K562 (cell line): ENCODE results near the gene HDAC9. TPM values are rescaled to one million over a fixed set of nuclear protein-coding genes. Genes with fewer than 3 reads are reported as not detected.

ENCODE experiments used
- ATAC-seq: fragments of 200-7000 bp; cut with Tn5 transposase; 3 replicates; pipeline ENCODE4 v1.9.1; 2020; ENCODE audit warnings: moderate library complexity
- BruUV-seq: library from RNA; stranded (reverse); fragments of 400-500 nt; replicated peaks from 2 replicates; lab custom pipeline; 2021; lab: Mats Ljungman, UMichigan
- CTCF ChIA-PET: fragments of 300-600 bp; formaldehyde crosslinking; extraction: SDS; loops from one replicate; lab custom pipeline; 2021; ENCODE audit warnings: low intra/inter-chr PET ratio; lab: Yijun Ruan, JAX
- POLR2A ChIA-PET: fragments of 300-600, 350-650 bp; sonication (Branson Sonifier 250); formaldehyde crosslinking; extraction: SDS; loops from one replicate; lab custom pipeline; 2021; ENCODE audit warnings: antibody characterized with exemption, inconsistent platforms; lab: Yijun Ruan, JAX
- DNase-seq, 4 experiments: peaks; one replicate each; pipeline versions ENCODE4 v3.0.0 to v3.0.0-alpha.2; 2011 to 2018; ENCODE audit warnings: low spot score in 3 of 4, mixed read lengths in 3 of 4; ENCODE audit errors: extremely low read depth in 1 of 4
- FAIRE-seq: peaks from 2 replicates; lab custom pipeline; 2011; peaks lifted over from hg19 to GRCh38; lab: Jason Lieb, UNC
- H2AFZ ChIP-seq: 2 replicates; pipeline ENCODE4 v1.6.0; 2011; ENCODE audit warnings: low read depth, low read length, control low read depth, inconsistent platforms
- H3K27ac ChIP-seq: fragments of 200-600 bp; 3 replicates; pipeline ENCODE4 v1.8.0; 2011; ENCODE audit warnings: low read depth, mild to moderate bottlenecking, control low read depth, inconsistent platforms, low read length, moderate library complexity, mixed read lengths; ENCODE audit errors: extremely low read depth
- H3K27me3 ChIP-seq, 2 experiments: fragments of 300-600 bp in 1 of 2; 2 replicates in 1 of 2; 3 replicates in 1 of 2; pipeline versions ENCODE4 v1.6.0 to v1.8.0; 2011; ENCODE audit warnings: inconsistent platforms in 2 of 2, low read length in 2 of 2, mild to moderate bottlenecking in 1 of 2, mixed read lengths in 1 of 2, moderate library complexity in 1 of 2; ENCODE audit not compliant: control insufficient read depth in 2 of 2, insufficient read depth in 2 of 2
- H3K36me3 ChIP-seq: fragments of 300-600 bp; 3 replicates; pipeline ENCODE4 v1.8.0; 2011; ENCODE audit warnings: mild to moderate bottlenecking, low read length, inconsistent platforms; ENCODE audit not compliant: control insufficient read depth, insufficient read depth
- H3K4me1 ChIP-seq, 2 experiments: fragments of 200-600 bp in 1 of 2; replicated peaks in 1 of 2; 2 replicates in 1 of 2; 3 replicates in 1 of 2; pipeline versions ENCODE4 v1.5.1 to v1.8.0; 2011; ENCODE audit warnings: inconsistent platforms in 2 of 2, low read length in 2 of 2, mild to moderate bottlenecking in 1 of 2, mixed read lengths in 1 of 2, moderate library complexity in 1 of 2; ENCODE audit not compliant: control insufficient read depth in 2 of 2, insufficient read depth in 2 of 2
- H3K4me2 ChIP-seq: 2 replicates; pipeline ENCODE4 v1.6.1; 2011; ENCODE audit warnings: low read length, control low read depth, inconsistent platforms, mixed read lengths; ENCODE audit not compliant: insufficient read depth
- H3K4me3 ChIP-seq: fragments of 200-600 bp; sonication (generic), shearing (Covaris generic); 2 replicates; pipeline ENCODE4 v1.5.1; 2016; ENCODE audit warnings: control low read depth, inconsistent platforms
- H3K79me2 ChIP-seq: fragments of 200-600 bp; 3 replicates; pipeline ENCODE4 v1.8.0; 2011; ENCODE audit warnings: low read length, inconsistent platforms; ENCODE audit not compliant: control insufficient read depth, insufficient read depth
- H3K9ac ChIP-seq, 2 experiments: 2 replicates each; pipeline versions ENCODE4 v1.6.0 to v1.6.1; 2011; ENCODE audit warnings: low read depth in 2 of 2, low read length in 2 of 2, control low read depth in 1 of 2, inconsistent platforms in 1 of 2, mild to moderate bottlenecking in 1 of 2, mixed read lengths in 1 of 2; ENCODE audit not compliant: insufficient read depth in 1 of 2
- H3K9me1 ChIP-seq: one replicate; pipeline ENCODE4 v1.6.0; 2011; ENCODE audit warnings: inconsistent platforms, mild to moderate bottlenecking, low read length, moderate library complexity; ENCODE audit not compliant: control insufficient read depth, insufficient read depth
- H3K9me3 ChIP-seq: replicated peaks from 2 replicates; pipeline ENCODE4 v1.5.1; 2011; ENCODE audit warnings: low read depth, low read length, inconsistent platforms; ENCODE audit not compliant: control insufficient read depth, insufficient read depth
- H4K20me1 ChIP-seq: replicated peaks from 2 replicates; pipeline ENCODE4 v1.6.1; 2011; ENCODE audit warnings: low read length, inconsistent platforms, mixed read lengths; ENCODE audit not compliant: control insufficient read depth, insufficient read depth
- ARID2 ChIP-seq: fragments of 450-650 bp; IDR thresholded peaks from 2 replicates; pipeline ENCODE4 v1.6.1; 2017; ENCODE audit warnings: antibody characterized with exemption, mild to moderate bottlenecking
- CREBBP ChIP-seq: IDR thresholded peaks from one replicate; pipeline ENCODE4 v1.6.1; 2012; ENCODE audit warnings: low read depth, mild to moderate bottlenecking, control low read depth, inconsistent platforms, low read length
- IFI16 ChIP-seq: fragments of 250-450 bp; sonication (Bioruptor Pico); IDR thresholded peaks from 2 replicates; pipeline ENCODE4 v2.1.2; 2022; ENCODE audit warnings: mild to moderate bottlenecking, inconsistent platforms
- SIX5 ChIP-seq, 2 experiments: IDR thresholded peaks; 2 replicates each; pipeline ENCODE4 v1.6.1; 2011; ENCODE audit warnings: low read length in 2 of 2, borderline replicate concordance in 1 of 2, low read depth in 1 of 2, mild to moderate bottlenecking in 1 of 2, moderate library complexity in 1 of 2; ENCODE audit not compliant: insufficient read depth in 1 of 2
- ZNF174 ChIP-seq: fragments of 250-450 bp; sonication (Bioruptor Pico); IDR thresholded peaks from 2 replicates; pipeline ENCODE4 v1.4.0; 2020; ENCODE audit warnings: mild to moderate bottlenecking
- ZNF24 ChIP-seq: fragments of 450-650 bp; IDR thresholded peaks from 2 replicates; pipeline ENCODE4 v1.6.1; 2016
- ZNF780A ChIP-seq: fragments of 250-450 bp; sonication (Bioruptor Pico); IDR thresholded peaks from 2 replicates; pipeline ENCODE4 v1.5.0; 2021; ENCODE audit warnings: mild to moderate bottlenecking
- WGBS: fragments of 100-300 bp; shearing (Covaris generic); methylation state at CpG from one replicate; pipeline ENCODE4 v1.1.6; 2016; ENCODE audit warnings: low coverage, mixed read lengths; ENCODE audit not compliant: insufficient coverage; ENCODE audit errors: missing lambda C conversion rate; 5-methylcytosine and 5-hydroxymethylcytosine counted together
- in situ Hi-C: fragments of 300-500 bp; cut with MboI; formaldehyde crosslinking; loops from 4 replicates; pipeline ENCODE4 v1.15.0; 2018; ENCODE audit warnings: inconsistent platforms, mixed read lengths
- intact Hi-C: fragments of 100-400 bp; cut with micrococcal nuclease; formaldehyde crosslinking; loops from 2 replicates; pipeline ENCODE4 v1.14.2; 2022
- polyA plus RNA-seq, 8 experiments: library from polyadenylated mRNA; depleted of rRNA in 4 of 8; stranded (reverse) in 5 of 8; unstranded in 3 of 8; fragments of >200 nt; fragmentation: Nextera tagmentation in 2 of 8; fragmentation: Illumina TruSeq in 1 of 8; extraction: Ambion mirVana in 2 of 8; extraction: Trizol in 1 of 8; gene quantifications; 2 replicates each; pipeline versions ENCODE4 v1.2.1 to v1.2.3, GENCODE V29; 2011 to 2014; ENCODE audit warnings: inconsistent platforms in 1 of 8, missing spikeins in 1 of 8
- total RNA-seq, 7 experiments: library from RNA; depleted of rRNA in 6 of 7; stranded (reverse); fragments of >200 nt in 6 of 7; fragmentation: Illumina TruSeq in 2 of 7; extraction: Trizol in 2 of 7; gene quantifications; 2 replicates each; pipeline versions ENCODE4 v1.2.1 to v1.2.3, GENCODE V29; 2011 to 2021; ENCODE audit warnings: low replicate concordance in 1 of 7
- TF ChIP-seq, protein P1 (sequence below): fragments of 450-650 bp; IDR thresholded peaks from 2 replicates; pipeline ENCODE4 v1.7.1; 2018; ENCODE audit warnings: mild to moderate bottlenecking, low read depth; ENCODE audit not compliant: partially characterized antibody
- TF ChIP-seq, protein P2 (sequence below): fragments of 250-450 bp; sonication (Bioruptor Pico); IDR thresholded peaks from 2 replicates; pipeline ENCODE4 v1.8.0; 2022; ENCODE audit warnings: moderate library complexity, mild to moderate bottlenecking, inconsistent platforms
- TF ChIP-seq, protein P3 (sequence below): fragments of 200-400 bp; formaldehyde crosslinking; IDR thresholded peaks from 2 replicates; pipeline ENCODE4 v1.6.1; 2017; ENCODE audit warnings: mild to moderate bottlenecking, low read depth, low read length, moderate library complexity
- TF ChIP-seq, protein P4 (sequence below): fragments of 450-650 bp; IDR thresholded peaks from 2 replicates; pipeline ENCODE4 v1.6.1; 2017; ENCODE audit warnings: mild to moderate bottlenecking, moderate library complexity
- TF ChIP-seq, protein P5 (sequence below), 2 experiments: fragments of 450-650 bp in 1 of 2; sonication (generic) in 1 of 2; formaldehyde crosslinking in 1 of 2; IDR thresholded peaks in 1 of 2; conservative IDR thresholded peaks in 1 of 2; 2 replicates each; pipeline versions ENCODE4 v1.6.1 to v1.8.1; 2016 to 2023; ENCODE audit warnings: mild to moderate bottlenecking in 2 of 2, moderate library complexity in 2 of 2, inconsistent platforms in 1 of 2, missing genetic modification reagents in 1 of 2

HDAC9 gene
- total and polyA plus RNA-seq, 9 of the 15 experiments (the other 6 are each of a cell fraction or from before 2014, with no cell fraction given): 0.08 to 0.91 (median 0.33) TPM

DNA sequence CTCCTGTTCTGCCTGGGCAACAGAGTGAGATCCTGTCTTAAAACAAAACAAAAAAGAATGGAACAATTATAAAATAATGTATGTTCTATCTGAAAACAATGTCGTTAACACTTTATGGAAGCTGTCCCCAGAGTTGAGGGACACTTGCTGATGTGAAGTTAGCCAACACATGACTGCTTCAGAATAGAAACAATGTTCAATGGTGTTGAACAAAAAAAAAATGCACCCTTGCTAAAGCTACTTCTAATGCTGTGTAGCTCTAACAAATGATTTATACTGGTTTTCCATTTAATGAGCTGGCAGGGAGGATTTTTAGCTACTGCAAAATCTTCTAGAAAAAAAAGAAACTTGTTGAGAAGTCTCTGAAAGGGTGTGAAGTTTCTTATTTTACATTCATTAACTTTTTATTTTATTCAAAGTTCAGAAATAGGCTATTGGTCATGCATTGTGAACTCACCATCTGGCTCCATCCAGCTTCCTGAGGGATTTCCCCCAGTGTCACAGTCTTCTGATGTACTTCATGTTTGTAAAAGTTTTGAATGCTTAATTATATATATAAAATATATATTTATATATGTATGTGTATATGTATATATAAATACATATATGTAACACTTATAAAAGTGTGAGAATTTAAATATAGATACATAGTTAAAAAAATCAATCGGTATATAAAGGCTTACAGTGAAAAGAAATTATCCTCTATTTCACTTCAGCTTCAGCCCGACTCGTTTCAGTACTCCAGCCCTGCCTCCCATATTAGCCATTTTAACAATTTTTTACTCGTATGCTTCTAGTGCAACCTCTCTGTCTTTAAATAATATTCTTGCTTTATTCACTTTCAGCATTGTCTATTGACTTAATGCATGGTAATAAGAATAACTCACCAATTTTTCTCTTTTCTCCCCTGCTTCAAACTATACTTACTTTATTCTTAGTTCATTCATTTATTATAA, 35.0 kb downstream of the HDAC9 start:
- Histone ChIP-seq H3K27ac (no peak overlapping the region), H3K4me3 (no peak overlapping the region), H3K4me2 (no peak overlapping the region), H2AFZ (no peak overlapping the region), H3K9ac (no peak overlapping the region), H4K20me1 (no peaks in the 10 kb centered on the region), H3K36me3 (no peaks in the 10 kb centered on the region), H3K4me1 (no peaks in the 10 kb centered on the region), H3K9me3 (no peaks in the 10 kb centered on the region; the same call in 1 of the 2 replicates), H3K9me1 (no peaks in the 10 kb centered on the region), H3K27me3 (no peaks in the 10 kb centered on the region), H3K79me2 (no peaks in the 10 kb centered on the region)
- under 1% methylated on average over 5 of the region's 5 CpGs for WGBS
- ChIA-PET CTCF (no interaction called here), POLR2A (no interaction called here)
- BruUV-seq: no TSS peak
- in situ Hi-C loops (no loop called here), intact Hi-C loops (no loop called here)
- DNase-seq (no peak), ATAC-seq (no peak), FAIRE-seq (no peak)
- TF ChIP-seq, protein P1, sequence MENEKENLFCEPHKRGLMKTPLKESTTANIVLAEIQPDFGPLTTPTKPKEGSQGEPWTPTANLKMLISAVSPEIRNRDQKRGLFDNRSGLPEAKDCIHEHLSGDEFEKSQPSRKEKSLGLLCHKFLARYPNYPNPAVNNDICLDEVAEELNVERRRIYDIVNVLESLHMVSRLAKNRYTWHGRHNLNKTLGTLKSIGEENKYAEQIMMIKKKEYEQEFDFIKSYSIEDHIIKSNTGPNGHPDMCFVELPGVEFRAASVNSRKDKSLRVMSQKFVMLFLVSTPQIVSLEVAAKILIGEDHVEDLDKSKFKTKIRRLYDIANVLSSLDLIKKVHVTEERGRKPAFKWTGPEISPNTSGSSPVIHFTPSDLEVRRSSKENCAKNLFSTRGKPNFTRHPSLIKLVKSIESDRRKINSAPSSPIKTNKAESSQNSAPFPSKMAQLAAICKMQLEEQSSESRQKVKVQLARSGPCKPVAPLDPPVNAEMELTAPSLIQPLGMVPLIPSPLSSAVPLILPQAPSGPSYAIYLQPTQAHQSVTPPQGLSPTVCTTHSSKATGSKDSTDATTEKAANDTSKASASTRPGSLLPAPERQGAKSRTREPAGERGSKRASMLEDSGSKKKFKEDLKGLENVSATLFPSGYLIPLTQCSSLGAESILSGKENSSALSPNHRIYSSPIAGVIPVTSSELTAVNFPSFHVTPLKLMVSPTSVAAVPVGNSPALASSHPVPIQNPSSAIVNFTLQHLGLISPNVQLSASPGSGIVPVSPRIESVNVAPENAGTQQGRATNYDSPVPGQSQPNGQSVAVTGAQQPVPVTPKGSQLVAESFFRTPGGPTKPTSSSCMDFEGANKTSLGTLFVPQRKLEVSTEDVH: no peak
- TF ChIP-seq, protein P2, sequence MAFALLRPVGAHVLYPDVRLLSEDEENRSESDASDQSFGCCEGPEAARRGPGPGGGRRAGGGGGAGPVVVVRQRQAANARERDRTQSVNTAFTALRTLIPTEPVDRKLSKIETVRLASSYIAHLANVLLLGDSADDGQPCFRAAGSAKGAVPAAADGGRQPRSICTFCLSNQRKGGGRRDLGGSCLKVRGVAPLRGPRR (CRISPR knock-in tag): no peak
- TF ChIP-seq IFI16 (CRISPR knock-in tag): no peak
- TF ChIP-seq ZNF174 (CRISPR knock-in tag): no peak
- TF ChIP-seq, protein P3, sequence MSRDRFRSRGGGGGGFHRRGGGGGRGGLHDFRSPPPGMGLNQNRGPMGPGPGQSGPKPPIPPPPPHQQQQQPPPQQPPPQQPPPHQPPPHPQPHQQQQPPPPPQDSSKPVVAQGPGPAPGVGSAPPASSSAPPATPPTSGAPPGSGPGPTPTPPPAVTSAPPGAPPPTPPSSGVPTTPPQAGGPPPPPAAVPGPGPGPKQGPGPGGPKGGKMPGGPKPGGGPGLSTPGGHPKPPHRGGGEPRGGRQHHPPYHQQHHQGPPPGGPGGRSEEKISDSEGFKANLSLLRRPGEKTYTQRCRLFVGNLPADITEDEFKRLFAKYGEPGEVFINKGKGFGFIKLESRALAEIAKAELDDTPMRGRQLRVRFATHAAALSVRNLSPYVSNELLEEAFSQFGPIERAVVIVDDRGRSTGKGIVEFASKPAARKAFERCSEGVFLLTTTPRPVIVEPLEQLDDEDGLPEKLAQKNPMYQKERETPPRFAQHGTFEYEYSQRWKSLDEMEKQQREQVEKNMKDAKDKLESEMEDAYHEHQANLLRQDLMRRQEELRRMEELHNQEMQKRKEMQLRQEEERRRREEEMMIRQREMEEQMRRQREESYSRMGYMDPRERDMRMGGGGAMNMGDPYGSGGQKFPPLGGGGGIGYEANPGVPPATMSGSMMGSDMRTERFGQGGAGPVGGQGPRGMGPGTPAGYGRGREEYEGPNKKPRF: no peak
- no peak for TF ChIP-seq ZNF780A (CRISPR knock-in tag)
- TF ChIP-seq, protein P4, sequence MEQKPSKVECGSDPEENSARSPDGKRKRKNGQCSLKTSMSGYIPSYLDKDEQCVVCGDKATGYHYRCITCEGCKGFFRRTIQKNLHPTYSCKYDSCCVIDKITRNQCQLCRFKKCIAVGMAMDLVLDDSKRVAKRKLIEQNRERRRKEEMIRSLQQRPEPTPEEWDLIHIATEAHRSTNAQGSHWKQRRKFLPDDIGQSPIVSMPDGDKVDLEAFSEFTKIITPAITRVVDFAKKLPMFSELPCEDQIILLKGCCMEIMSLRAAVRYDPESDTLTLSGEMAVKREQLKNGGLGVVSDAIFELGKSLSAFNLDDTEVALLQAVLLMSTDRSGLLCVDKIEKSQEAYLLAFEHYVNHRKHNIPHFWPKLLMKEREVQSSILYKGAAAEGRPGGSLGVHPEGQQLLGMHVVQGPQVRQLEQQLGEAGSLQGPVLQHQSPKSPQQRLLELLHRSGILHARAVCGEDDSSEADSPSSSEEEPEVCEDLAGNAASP: no peak
- no peak for TF ChIP-seq ZNF24
- no peak for TF ChIP-seq ARID2
- no peak for TF ChIP-seq SIX5 (IDR thresholded peaks at IDR 0.05; ENCODE audit: borderline replicate concordance in 1 of 2, insufficient read depth in 1 of 2, low read depth in 1 of 2, low read length in 2 of 2)
- TF ChIP-seq CREBBP: no peak
- TF ChIP-seq, protein P5, sequence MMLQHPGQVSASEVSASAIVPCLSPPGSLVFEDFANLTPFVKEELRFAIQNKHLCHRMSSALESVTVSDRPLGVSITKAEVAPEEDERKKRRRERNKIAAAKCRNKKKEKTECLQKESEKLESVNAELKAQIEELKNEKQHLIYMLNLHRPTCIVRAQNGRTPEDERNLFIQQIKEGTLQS (IDR thresholded peaks at IDR 0.05): no peak
- TF ChIP-seq, protein P5 (CRISPR knock-in tag; conservative IDR thresholded peaks at IDR 0.05): no peak
